ENCODE results near the gene C5orf47.
"Not testable (repeated sequence)": the region's sequence is repeated elsewhere in the genome, so short reads cannot be mapped to it uniquely, and the experiment has no call there.

GRCh38 chr5:174020069-174020927 is 31.3 kb downstream of the C5orf47 start:
- not testable (repeated sequence) for TF ChIP-seq NFE2L2 (conservative IDR thresholded peaks at IDR 0.05; ENCODE audit: low read length); POLR2A (IDR thresholded peaks at IDR 0.05; ENCODE audit: low read length); ATOH8 (CRISPR knock-in tag; IDR thresholded peaks at IDR 0.05; ENCODE audit: low read depth)
